Keratinocyte (primary cell): ENCODE results near the gene DCUN1D1.

Experiments used
- EZH2 ChIP-seq: IDR thresholded peaks from one replicate; pipeline ENCODE4 v1.6.1; 2012; ENCODE audit warnings: inconsistent platforms, mild to moderate bottlenecking, low read length, moderate library complexity
- TF ChIP-seq, protein P1 (sequence below), 3 experiments: IDR thresholded peaks in 1 of 3; conservative IDR thresholded peaks in 1 of 3; optimal IDR thresholded peaks in 1 of 3; 2 replicates in 2 of 3; 3 replicates in 1 of 3; pipeline versions ENCODE3 to v1.5.1; 2011; ENCODE audit warnings: low read length in 3 of 3, mild to moderate bottlenecking in 3 of 3, moderate library complexity in 2 of 3, control low read depth in 1 of 3, inconsistent platforms in 1 of 3; ENCODE audit not compliant: insufficient read depth in 2 of 3; ENCODE audit errors: extremely low read depth in 1 of 3

DNA sequence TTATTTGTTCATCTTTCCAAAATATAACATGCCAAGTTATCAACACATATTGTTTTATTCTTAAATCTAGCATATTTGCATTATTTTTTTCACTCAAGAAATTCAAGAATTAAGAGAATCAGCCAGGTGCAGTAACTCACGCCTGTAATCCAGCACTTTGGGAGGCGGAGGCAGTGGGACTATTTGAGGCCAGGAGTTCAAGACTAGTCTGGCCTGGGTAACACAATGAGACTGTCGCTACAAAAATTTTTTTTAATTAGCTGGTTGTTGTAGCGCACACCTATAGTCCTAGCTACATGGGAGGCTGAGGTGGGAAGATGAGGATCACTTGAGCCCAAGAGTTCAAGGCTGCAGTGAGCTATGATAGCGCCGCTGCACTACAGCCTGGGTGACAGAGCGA, 10.5 kb downstream of the DCUN1D1 start:
- TF ChIP-seq, protein P1, sequence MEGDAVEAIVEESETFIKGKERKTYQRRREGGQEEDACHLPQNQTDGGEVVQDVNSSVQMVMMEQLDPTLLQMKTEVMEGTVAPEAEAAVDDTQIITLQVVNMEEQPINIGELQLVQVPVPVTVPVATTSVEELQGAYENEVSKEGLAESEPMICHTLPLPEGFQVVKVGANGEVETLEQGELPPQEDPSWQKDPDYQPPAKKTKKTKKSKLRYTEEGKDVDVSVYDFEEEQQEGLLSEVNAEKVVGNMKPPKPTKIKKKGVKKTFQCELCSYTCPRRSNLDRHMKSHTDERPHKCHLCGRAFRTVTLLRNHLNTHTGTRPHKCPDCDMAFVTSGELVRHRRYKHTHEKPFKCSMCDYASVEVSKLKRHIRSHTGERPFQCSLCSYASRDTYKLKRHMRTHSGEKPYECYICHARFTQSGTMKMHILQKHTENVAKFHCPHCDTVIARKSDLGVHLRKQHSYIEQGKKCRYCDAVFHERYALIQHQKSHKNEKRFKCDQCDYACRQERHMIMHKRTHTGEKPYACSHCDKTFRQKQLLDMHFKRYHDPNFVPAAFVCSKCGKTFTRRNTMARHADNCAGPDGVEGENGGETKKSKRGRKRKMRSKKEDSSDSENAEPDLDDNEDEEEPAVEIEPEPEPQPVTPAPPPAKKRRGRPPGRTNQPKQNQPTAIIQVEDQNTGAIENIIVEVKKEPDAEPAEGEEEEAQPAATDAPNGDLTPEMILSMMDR (optimal IDR thresholded peaks at IDR 0.05 in 1 of 3, IDR thresholded peaks at IDR 0.05 in 1 of 3, conservative IDR thresholded peaks at IDR 0.05 in 1 of 3; ENCODE audit: extremely low read depth in 1 of 3, insufficient read depth in 2 of 3, low read length in 3 of 3), result no peak
- no peak for TF ChIP-seq EZH2
